SHP77 treated with DMSO at 0.1 percent for 48 hours (cell line): ENCODE results near the gene CDR2.

ENCODE experiments used
- DNase-seq: peaks from one replicate; lab custom pipeline; 2025; lab: John Stamatoyannopoulos, UW

The CDR2 gene

DNA sequence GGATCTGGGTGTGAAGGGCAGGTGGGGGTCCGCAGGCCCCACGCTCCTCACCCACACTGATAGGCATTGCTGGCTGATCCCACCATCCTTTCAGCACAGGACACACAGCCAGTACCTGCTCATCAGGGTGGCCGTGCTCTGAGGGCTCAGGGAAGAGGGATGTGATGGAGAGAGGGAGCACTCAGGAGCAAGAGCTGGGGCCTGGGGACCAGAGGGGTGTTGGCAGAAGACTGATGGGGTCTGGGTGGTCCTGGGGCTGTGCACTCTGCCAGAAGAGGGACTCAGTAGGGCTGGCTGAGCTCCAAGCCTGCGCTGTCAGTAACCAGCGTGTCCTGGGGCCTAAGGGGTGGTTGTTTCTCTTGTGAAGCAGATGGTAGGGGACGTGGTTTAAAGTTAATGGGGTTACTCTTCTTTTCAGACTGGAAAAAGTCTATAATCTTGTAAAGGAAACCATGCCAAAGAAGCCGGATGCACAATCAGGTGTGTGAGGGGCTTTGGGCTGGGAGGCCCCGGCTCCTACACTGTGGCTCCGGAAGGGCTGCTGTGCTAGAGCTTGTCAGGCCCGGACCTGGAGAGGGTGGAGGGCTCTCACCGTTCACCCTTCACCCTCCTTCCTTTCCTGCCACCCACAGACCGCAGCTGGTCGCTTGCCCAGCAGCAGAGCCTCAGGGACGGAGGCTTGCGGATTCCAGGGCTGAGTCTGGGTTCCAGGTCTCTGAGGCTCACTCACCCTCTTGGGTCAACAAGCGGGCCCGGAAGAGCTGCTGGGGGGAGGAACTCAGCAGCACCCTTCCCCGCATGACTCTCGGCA, 49.4 kb downstream of the CDR2 start:
- DNase-seq = no peak

DNA sequence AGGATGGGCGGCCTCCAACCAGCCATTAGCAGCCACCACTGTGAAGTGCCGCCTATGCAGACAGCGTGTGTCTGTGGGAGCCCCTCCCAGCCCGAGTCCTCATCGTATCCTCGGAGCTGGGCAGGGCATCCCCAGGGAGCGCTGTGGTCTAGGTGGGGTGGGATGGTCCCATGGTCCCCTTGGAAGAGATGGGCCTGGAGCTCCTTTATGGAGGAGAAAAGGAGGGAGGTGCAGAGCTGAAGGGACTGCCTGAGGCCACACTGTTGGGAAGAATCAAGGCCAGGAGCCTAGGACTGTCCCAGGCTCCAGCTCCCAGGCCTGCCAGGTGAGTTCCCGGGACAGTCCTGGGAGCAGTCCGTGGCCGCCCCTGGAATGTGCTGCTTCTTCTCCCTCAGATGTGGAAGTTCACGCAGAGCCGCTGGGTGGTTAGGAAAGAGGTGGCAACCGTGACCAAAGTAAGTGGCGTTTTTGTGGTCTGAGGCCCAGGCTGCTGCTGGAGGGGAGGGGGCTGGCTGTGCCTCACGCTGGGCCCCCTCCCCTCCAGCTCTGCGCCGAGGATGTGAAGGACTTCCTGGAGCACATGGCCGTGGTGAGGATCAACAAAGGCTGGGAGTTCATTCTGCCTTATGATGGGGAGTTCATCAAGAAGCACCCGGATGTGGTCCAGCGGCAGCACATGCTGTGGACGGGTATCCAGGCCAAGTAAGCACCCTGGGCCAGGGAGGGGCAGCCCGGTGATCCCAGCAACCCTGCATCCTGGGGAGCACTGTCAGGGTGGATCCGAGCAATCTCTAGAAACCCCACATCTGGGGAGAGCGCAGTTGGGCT, 50.2 kb downstream of the CDR2 start:
- DNase-seq = no peak

DNA sequence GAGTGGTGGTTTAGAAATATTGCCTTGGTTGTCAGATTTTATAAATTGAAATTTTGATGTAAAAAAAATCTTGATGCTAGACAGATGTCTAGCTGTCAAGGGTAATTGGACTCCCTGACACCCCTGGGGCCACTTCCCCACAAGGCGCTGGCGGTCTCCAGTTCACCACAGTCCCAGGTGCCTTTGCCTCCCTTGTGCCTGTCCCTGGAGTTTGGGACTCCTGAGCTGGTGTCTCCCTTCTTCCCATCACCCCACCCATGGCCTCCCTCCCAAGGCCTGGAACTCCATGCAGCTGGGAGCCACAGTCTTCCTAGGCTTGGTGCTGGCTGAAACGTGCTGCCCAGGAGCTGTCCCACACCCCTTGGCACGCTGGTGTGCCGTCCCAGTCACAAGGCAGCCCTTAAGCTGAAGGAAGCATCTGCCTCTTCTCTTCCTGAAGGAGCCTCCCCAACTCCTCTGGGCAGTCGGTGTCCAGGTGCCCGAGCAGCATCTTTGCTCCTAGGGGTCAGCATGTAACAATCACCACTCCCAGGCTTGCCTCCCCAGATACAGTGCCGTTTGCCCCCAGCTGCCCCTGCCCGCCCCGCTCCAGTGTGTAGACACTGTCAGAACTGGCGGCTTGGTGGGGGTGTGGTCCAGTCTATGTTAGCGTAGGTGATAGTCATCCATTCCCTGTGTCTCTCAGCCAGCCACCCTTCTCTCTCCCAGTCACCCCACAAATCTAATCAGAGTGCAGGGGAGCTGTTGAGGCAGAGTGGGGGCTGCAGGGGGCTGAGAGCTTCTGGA, 51.1 kb downstream of the CDR2 start:
- DNase-seq = no peak

DNA sequence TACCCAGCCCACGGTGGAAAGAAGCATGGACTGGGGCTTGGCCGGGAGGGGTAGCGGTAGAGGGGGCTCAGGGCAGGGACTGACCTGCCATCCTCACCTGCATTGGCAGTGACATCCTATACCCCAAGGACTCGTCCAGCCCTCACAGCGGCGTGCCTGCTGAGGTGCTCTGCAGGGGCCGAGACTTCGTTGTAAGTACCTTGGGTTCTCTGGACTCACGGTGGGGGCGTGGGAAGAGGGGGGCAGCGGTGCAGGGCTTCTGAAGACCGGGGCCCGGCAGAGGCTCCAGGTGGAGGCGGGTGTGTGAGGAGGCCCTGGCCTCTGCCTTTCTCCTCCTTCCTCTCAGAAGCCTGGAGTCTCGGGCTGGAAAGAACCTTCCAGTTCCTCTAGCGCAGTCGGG, 51.7 kb downstream of the CDR2 start:
- DNase-seq = no peak

DNA sequence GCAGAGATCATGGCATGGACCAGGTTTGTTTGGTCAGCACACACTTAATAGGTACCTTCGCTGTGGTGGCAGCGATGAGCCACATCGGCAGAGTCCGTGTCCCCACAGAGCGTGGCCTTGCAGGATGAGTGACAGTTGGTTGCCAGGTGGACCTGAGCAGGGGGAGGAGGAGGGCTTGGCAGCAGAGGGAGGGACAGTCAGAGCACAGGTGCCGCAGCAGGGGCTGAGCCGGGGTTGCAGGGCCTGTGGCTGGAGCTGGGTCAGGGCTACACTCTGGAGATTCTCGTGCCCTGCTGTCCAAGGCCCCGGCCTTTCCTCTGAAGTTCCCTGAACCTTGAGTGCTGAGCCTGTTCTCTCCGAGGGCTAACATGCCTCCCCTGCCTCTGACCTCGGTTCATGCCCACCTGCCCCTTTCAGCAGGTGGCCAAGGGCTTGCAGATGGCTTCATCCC, 52.4 kb downstream of the CDR2 start:
- no peak for DNase-seq

DNA sequence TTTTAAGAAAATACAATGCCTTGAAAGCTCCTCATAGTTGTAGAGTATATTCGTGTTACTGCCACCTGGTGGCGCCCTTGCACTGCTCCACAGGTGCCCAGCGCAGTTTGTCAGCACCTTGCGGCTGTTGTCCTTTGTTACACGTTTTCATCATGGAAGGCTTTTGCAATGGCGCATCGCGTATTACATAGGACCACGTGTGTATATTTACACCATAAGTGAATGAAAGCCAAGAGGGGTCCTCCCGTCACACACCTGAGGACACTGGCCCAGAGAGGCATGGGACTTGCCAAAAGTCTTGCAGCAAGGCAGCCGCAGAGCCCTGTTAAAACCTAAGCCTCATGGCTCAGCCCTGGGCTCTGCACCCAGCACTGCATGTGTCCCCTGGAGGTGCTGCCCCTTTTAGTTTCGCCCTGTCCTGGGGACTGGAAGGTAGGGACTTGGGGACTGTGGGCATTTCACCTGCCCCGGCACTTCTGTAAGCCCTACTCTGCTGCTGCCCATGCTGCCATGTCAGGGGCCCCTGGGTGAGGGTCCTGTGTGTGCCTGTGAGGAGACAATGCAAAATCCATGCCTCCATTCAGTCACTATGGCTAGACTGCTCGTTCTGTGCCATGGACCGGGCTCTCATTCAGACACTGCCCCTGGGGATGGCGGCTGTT, 52.9 kb downstream of the CDR2 start:
- DNase-seq = peak; percentile 40

DNA sequence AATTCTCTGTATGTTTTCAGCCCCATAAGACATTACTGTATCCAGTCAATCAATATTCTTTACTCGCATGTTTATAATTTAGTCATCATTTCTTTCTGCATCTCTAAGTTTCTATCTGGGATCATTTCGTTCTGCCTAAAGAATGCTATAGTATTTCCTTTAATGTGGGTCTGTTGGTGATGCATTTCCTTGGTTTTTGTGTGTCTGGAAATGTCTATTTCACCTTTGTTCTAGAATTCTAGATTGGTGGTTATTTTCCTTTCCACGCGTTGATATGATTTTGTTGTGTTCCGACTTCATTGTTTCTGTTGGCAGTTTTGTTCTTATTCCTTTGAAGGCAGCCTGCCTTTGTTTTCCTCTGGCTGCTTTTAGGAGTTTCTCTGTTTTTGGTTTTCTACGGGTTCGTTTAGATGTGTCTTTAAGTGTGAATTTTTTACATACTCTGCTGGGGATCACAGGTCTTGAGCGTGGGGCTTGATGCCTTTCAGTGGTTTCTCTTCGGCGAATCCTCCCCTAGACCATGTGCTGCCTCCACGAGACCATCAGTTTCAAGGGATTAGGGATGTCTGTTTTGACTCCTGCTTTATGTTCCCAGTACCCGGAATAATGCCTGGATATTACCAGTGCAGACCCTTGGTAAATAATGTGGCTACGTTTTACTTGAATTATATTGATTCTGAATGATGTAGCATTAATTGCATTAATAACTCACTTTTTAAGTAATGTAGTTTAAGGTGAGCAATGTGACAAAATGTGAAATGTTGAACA, 53.7 kb downstream of the CDR2 start:
- DNase-seq = no peak

DNA sequence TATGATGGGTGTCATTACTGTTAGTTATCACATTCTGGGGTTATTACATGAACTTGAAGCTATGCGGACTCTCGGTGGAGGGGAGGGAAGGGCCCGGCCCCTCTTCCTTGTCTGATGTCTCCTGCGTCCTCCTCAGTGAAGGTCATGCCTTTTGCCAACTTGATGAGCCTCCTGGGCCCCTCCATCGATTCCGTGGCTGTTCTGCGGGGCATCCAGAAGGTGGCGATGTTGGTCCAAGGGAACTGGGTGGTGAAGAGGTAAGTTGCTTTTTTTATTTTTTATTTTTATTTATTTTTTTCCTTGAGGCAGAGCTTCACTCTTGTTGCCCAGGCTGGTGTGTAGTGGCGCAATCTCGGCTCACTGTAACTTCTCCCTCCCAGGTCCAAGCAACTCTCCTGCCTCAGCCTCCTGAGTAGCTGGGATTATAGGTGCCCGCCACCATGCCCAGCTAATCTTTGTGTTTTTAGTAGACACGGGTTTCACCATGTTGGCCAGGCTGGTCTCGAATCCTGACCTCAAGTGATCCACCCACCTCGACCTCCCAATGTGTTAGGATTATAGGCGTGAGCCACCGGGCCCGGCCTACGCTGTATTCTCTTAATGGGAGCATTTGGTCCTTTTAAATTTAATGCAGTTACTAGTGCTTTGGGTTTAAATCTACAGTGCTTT, 55.6 kb downstream of the CDR2 start:
- no peak for DNase-seq

DNA sequence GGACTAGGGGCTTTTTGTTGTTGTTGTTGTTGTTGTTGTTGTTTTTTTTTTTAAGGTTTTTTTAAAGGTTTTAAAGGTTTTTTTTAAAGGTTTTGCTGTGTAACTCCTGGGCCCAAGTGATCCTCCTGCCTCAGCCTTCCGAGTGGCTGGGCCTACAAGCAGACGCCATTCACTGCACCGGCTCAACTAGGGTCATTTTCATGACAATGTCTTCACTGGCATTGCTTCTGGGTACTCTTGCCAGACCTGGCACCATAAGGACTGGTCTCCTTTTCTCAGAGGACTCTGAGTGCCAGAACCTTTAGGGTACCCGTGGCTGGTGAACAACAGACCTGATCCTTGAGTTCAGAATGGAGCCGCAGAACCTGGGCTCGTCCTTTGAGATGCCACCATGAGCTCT, 56.8 kb downstream of the CDR2 start:
- no peak for DNase-seq

DNA sequence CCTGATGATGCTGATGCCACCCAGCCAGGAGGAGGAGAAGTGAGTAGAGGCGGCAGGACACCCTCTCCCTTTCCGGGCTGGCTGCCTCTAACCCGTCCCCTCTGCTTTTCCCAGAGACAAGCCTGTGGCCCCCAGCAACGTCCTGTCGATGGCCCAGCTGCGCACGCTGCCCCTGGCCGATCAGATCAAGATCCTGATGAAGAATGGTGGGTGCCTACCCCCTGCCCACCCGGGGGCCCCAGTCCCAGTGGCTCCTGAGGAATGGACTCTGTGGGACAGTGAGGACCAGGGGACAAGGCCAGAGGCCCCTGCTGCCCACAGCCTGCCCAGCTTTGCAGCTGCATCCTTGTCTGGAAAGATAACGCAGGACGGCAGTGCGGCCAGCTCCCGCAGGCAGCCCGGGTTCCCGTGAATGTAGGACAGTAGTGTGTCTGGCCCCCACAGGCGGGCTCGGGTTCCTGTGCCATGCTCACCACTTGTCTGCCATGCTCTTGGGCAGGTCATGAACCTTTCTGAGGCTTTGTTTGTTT, 57.4 kb downstream of the CDR2 start:
- DNase-seq = no peak

DNA sequence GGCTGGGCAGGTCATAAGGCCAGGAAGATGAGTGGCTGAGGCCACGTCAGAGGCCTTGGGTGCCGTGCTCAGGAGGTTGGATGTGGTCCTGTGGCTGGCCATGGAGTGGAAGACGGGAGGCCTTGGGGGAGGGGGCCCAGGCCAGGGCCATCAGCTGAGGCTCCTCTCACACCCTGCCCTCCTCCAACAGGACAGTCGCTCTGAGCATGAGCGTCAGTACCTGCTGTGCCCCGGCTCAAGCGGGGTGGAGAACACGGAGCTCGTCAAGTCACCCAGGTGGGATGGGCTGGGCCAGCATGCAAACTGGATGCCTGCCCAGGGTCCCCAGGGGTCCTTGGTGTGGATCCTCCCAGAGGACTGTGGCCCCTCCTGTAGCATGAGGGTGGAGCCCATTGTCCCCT, 58.0 kb downstream of the CDR2 start:
- no peak for DNase-seq

DNA sequence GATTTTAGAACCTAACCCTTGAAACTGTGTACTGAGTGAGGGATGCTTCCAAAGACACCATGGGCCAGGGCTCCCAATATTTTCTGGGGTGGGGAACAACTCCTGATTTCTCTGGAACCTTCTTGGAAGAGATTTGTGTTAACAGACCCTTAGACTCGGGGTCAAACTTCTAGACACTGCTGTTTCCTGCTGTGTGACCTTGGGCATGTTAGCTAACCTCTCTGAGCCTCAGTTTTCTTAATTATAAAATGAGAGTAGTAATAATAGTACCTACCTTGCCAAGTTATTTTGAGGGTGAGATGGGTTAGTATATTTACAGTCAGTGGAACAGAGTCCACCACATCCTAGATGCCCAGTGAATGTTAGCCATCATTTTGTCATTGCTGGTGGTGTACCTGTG, 58.4 kb downstream of the CDR2 start:
- DNase-seq = no peak

DNA sequence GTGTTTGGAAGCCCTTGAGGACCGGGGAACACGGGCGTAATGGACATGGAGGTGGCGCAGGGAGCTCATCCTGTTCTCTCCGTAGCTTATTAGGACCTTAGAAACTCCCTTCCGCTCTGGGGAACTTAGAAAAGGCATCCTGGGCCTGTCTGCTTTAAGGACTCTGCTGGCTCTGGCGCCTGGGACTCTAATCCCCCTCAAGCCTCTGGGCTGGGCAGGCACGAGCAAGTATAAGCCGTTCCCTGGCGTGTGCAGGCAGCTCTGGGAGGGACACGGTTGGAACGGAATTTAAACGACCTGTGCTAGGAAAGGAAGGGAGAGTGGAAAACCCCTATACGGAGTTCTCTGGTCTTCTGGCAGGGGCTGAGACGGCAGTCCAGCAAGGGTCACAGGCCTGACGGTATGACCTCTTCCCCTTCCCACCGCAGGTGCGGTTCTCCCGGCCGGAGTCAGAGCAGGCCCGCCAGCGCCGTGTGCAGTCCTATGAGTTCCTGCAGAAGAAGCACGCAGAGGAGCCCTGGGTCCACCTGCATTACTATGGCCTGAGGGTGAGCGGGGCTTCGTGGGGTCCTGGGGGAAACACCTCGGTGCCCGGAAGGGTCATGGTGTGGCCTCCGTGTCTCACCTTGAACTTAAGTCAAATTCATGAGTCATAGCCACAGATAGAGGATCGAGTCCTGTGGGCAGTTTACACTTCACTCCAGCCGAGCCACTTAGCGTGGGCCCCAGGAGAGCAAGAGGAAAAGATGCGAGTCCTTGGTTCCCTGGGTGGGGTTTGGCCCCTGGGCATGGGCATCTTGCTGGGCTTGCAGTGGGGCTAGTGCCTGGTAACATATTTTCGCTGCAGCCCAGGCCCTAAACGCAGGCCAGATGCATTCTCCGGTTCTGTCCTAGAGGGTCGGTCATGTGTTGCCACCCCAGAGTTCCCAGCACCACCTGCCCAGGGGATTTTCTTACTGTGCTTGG, 59.5 kb downstream of the CDR2 start:
- no peak for DNase-seq

DNA sequence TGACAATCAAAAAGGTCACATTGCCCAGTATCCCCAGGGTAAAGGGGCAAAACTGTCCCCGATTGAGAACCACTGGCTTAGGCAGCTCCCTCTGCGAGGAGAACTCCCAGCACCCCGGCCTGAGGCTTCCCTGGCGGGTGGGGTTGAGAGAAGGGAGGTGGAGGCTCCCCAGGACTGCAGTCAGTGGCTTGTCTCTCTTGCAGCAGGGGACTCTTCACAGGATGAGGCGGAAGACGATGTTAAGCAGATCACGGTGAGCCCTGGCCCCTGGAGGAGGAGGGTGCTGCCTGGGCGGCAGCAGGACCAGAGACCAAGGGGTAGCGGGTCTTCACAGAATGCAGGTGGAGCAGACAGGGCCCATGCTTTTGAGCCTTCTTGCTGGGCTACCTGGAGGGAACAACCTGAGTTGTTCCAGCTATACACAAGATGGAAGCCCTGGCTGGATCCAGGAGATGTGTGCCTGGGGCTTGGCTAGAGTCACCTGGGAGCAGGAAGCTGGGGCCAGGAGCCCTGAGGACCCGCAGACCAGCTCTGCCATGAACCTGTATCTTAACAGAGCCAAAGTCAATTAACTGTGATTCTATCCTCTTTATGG, 60.4 kb downstream of the CDR2 start:
- DNase-seq = no peak

DNA sequence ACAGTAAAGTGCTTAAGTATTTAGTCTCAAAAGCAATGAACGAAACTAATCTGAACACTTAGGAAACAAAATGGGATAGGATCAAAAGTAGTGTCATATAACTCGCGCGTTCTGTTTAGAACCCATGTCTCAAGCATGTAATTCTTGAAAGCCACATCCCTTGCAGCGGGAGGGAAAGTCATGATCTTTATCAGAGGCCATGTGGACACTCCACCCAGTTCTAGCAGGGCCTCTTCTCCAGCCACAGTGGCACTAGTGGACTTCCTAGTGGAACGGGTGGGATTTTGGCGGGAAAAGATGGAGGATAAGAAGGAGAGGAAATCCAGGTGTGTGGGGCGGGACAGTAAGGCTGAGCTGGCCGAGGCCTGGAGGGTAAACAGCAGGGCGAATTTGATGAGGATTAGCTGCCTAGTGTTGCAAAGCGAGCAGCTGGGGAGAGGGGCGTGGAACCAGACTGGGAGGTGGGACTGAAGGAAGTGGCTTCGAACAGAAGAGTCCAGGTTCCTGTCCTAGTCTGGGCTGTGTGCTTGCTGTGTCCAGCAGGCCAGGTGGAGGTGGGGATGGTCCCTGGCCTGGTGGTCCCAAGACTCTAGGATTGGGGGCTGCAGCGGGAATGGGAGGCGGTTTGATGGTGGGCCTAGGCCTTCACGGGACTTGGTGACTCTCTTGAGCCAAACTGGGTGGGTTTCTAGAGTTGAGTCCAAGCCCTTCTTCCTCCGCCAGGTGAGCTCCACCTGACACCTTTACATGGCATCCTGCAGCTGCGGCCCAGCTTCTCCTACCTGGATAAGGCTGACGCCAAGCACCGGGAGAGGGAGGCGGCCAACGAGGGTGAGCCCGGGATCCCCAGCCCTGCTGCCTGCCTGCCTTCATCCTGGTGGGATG, 61.3 kb downstream of the CDR2 start:
- DNase-seq = no peak

DNA sequence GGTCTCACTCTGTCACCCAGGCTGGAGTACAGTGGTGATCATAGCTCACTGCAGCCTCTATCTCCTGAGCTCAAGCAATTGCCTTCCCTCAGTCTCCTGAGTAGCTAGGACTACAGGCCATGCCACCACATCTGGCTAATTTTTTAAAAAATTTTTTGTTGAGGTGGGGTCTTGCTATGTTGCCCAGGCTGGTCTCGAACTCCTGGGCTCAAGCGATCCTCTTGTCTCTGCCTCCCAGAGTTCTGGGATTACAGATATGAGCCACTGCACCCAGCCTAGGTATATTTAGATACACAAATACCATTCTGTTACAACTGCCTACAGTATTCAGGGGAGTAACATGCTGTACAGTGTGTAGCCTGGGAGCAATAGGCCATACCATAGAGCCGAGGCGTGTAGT, 62.9 kb downstream of the CDR2 start:
- DNase-seq = no peak

DNA sequence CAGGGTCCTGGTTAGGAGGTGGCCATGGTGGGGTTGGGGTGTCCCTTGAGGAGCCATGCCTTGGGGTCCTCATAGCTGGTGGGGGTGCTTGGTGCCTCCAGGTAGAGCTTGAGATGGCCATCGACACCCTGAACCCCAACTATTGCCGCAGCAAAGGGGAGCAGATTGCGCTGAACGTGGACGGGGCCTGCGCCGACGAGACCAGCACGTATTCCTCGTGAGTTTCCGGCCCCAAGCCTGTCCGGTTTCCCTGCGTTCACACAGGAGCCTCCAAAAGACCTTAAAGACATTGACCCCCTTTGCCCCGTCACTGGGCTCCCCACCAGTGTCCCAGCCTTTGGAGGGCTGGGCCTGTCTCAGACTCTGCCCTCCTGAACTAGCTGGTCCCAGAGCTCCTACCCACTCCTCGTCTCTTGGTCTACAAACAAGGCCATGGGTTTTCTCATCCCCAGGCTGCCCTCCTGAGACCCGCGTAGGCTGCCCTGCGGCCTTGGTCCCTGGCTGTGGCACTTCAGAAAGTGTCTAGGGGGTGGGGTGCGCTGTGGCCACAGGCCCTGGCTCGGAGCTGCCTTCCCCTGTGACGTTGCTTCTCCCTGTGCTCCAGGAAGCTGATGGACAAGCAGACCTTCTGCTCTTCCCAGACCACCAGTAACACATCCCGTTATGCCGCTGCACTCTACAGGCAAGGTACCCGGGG, 65.4 kb downstream of the CDR2 start:
- no peak for DNase-seq
